H1 (cell line): Measurements from ENCODE around the gene SGCD. TPM values are rescaled to one million over a fixed set of nuclear protein-coding genes. Genes with fewer than 3 reads are reported as not detected.

Experiments used
- CTCF ChIA-PET: fragments of 300-600 bp; sonication (Branson Sonifier 250); formaldehyde crosslinking; loops from one replicate; lab custom pipeline; 2021; ENCODE audit not compliant: partially characterized antibody; lab: Charles Lee
- POLR2A ChIA-PET: fragments of 300-600 bp; sonication (Branson Sonifier 250); formaldehyde crosslinking; loops from one replicate; lab custom pipeline; 2021; ENCODE audit warnings: inconsistent platforms; ENCODE audit not compliant: partially characterized antibody; lab: Charles Lee
- DNase-seq, 2 experiments: peaks; one replicate each; pipeline versions ENCODE4 v3.0.0 to v3.0.0-alpha.2; 2010 to 2022; ENCODE audit warnings: low spot score in 2 of 2, low read depth in 1 of 2, mixed read lengths in 1 of 2
- FAIRE-seq: peaks from 2 replicates; lab custom pipeline; 2011; peaks lifted over from hg19 to GRCh38; lab: Jason Lieb, UNC
- H2AFZ ChIP-seq: 2 replicates; pipeline ENCODE4 v1.8.1; 2012; ENCODE audit warnings: low read length, inconsistent platforms
- H2AK5ac ChIP-seq: 2 replicates; pipeline ENCODE4 v1.6.1; 2013; ENCODE audit warnings: low read depth, low read length
- H2BK120ac ChIP-seq: replicated peaks from 2 replicates; pipeline ENCODE3; 2013; ENCODE audit warnings: low read depth, low read length, inconsistent platforms
- H2BK12ac ChIP-seq: 2 replicates; pipeline ENCODE4 v1.6.1; 2013; ENCODE audit warnings: low read depth, low read length
- H2BK15ac ChIP-seq: 2 replicates; pipeline ENCODE4 v1.6.1; 2013; ENCODE audit warnings: low read length
- H2BK20ac ChIP-seq: 2 replicates; pipeline ENCODE4 v1.6.1; 2013; ENCODE audit warnings: low read length
- H2BK5ac ChIP-seq: 2 replicates; pipeline ENCODE4 v1.6.1; 2013; ENCODE audit warnings: low read depth, low read length
- H3K14ac ChIP-seq: 2 replicates; pipeline ENCODE4 v1.6.1; 2013; ENCODE audit warnings: inconsistent platforms; ENCODE audit not compliant: insufficient read length
- H3K18ac ChIP-seq: 2 replicates; pipeline ENCODE4 v1.6.1; 2013; ENCODE audit warnings: low read length; ENCODE audit errors: extremely low read depth
- H3K23ac ChIP-seq: 2 replicates; pipeline ENCODE4 v1.6.1; 2013; ENCODE audit warnings: inconsistent platforms; ENCODE audit not compliant: insufficient read length
- H3K23me2 ChIP-seq: 2 replicates; pipeline ENCODE4 v1.6.1; 2013; ENCODE audit warnings: low read depth, low read length
- H3K27ac ChIP-seq: 2 replicates; pipeline ENCODE4 v1.6.1; 2011; ENCODE audit warnings: low read depth, low read length, inconsistent platforms
- H3K27me3 ChIP-seq, 4 experiments: replicated peaks in 1 of 4; 1 replicate in 1 of 4; 2 replicates in 3 of 4; pipeline versions ENCODE4 v1.6.1 to v1.8.1; 2011 to 2013; ENCODE audit warnings: low read length in 3 of 4, mild to moderate bottlenecking in 3 of 4, inconsistent platforms in 2 of 4, mixed read lengths in 2 of 4, moderate library complexity in 1 of 4; ENCODE audit not compliant: control insufficient read depth in 3 of 4, insufficient read depth in 3 of 4; ENCODE audit errors: extremely low read depth in 1 of 4
- H3K36me3 ChIP-seq, 4 experiments: 2 replicates each; pipeline versions ENCODE4 v1.6.1 to v1.8.1; 2011 to 2013; ENCODE audit warnings: mild to moderate bottlenecking in 4 of 4, low read length in 3 of 4, moderate library complexity in 2 of 4, control low read depth in 1 of 4, inconsistent platforms in 1 of 4; ENCODE audit not compliant: insufficient read depth in 4 of 4, control insufficient read depth in 2 of 4
- H3K4ac ChIP-seq: replicated peaks from 2 replicates; pipeline ENCODE3; 2013; ENCODE audit warnings: low read length, low read depth, mixed read lengths, inconsistent platforms; ENCODE audit not compliant: insufficient read length
- H3K4me1 ChIP-seq, 4 experiments: replicated peaks in 1 of 4; 1 replicate in 1 of 4; 2 replicates in 3 of 4; pipeline versions ENCODE4 v1.6.1 to v1.8.1; 2011 to 2013; ENCODE audit warnings: low read length in 3 of 4, inconsistent platforms in 2 of 4, mixed read lengths in 1 of 4; ENCODE audit not compliant: insufficient read depth in 4 of 4, control insufficient read depth in 3 of 4
- H3K4me2 ChIP-seq, 2 experiments: 2 replicates each; pipeline versions ENCODE4 v1.6.1 to v1.8.1; 2011 to 2013; ENCODE audit warnings: low read depth in 2 of 2, low read length in 2 of 2, control low read depth in 1 of 2, inconsistent platforms in 1 of 2, mild to moderate bottlenecking in 1 of 2; ENCODE audit not compliant: insufficient read depth in 1 of 2
- H3K4me3 ChIP-seq, 4 experiments: fragments of 200-600, 300-600 bp in 1 of 4; sonication (generic), shearing (Covaris generic), sonication (Bioruptor Twin) in 1 of 4; 2 replicates each; pipeline versions ENCODE4 v1.5.1 to v1.8.1; 2011 to 2016; ENCODE audit warnings: low read length in 4 of 4, low read depth in 3 of 4, control low read depth in 2 of 4, inconsistent platforms in 2 of 4, mild to moderate bottlenecking in 2 of 4, mixed read lengths in 1 of 4, moderate library complexity in 1 of 4; ENCODE audit not compliant: insufficient read depth in 2 of 4; ENCODE audit errors: extremely low read depth in 1 of 4
- H3K56ac ChIP-seq: replicated peaks from 2 replicates; pipeline ENCODE3; 2013; ENCODE audit warnings: low read depth, mild to moderate bottlenecking, mixed read lengths, low read length, inconsistent platforms; ENCODE audit not compliant: insufficient read length
- H3K79me1 ChIP-seq: 2 replicates; pipeline ENCODE4 v1.6.1; 2013; ENCODE audit warnings: low read depth, low read length, control low read depth
- H3K79me2 ChIP-seq, 2 experiments: 2 replicates each; pipeline versions ENCODE4 v1.6.1 to v1.8.1; 2012 to 2013; ENCODE audit warnings: low read length in 2 of 2, mild to moderate bottlenecking in 2 of 2, inconsistent platforms in 1 of 2; ENCODE audit not compliant: insufficient read depth in 2 of 2, control insufficient read depth in 1 of 2
- H3K9ac ChIP-seq, 4 experiments: replicated peaks in 1 of 4; 1 replicate in 1 of 4; 2 replicates in 3 of 4; pipeline versions ENCODE4 v1.6.1 to v1.8.1; 2011 to 2013; ENCODE audit warnings: low read depth in 3 of 4, low read length in 3 of 4, control low read depth in 2 of 4, mild to moderate bottlenecking in 2 of 4, moderate library complexity in 2 of 4, inconsistent platforms in 1 of 4; ENCODE audit errors: extremely low read depth in 1 of 4
- H3K9me3 ChIP-seq, 2 experiments: 2 replicates each; pipeline versions ENCODE4 v1.6.1 to v1.8.1; 2012 to 2013; ENCODE audit warnings: mild to moderate bottlenecking in 2 of 2, moderate library complexity in 2 of 2, control low read depth in 1 of 2, inconsistent platforms in 1 of 2, low read depth in 1 of 2, low read length in 1 of 2, mixed read lengths in 1 of 2; ENCODE audit not compliant: insufficient read depth in 2 of 2
- H4K20me1 ChIP-seq, 2 experiments: replicated peaks in 1 of 2; 2 replicates each; pipeline versions ENCODE3 to v1.8.1; 2011 to 2013; ENCODE audit warnings: inconsistent platforms in 2 of 2, low read length in 2 of 2, mild to moderate bottlenecking in 1 of 2; ENCODE audit not compliant: insufficient read depth in 2 of 2, control insufficient read depth in 1 of 2
- H4K5ac ChIP-seq: 2 replicates; pipeline ENCODE4 v1.6.1; 2013; ENCODE audit warnings: low read length, low read depth, mixed read lengths, inconsistent platforms; ENCODE audit not compliant: insufficient read length
- H4K8ac ChIP-seq: 2 replicates; pipeline ENCODE4 v1.8.0; 2013; ENCODE audit warnings: mild to moderate bottlenecking, moderate library complexity, low read length, inconsistent platforms; ENCODE audit not compliant: insufficient read depth; ENCODE audit errors: extremely low read depth
- H4K91ac ChIP-seq: replicated peaks from 2 replicates; pipeline ENCODE3; 2013; ENCODE audit warnings: low read length, mixed read lengths, inconsistent platforms; ENCODE audit not compliant: insufficient read length
- EGR1 ChIP-seq: IDR thresholded peaks from 2 replicates; pipeline ENCODE4 v1.6.1; 2011; ENCODE audit warnings: low read depth, low read length, borderline replicate concordance
- KDM1A ChIP-seq: fragments of 200-600, 300-600 bp; sonication (generic); IDR thresholded peaks from 2 replicates; pipeline ENCODE4 v1.7.1; 2016; ENCODE audit warnings: mild to moderate bottlenecking, low read length, borderline replicate concordance
- MAX ChIP-seq: IDR thresholded peaks from 2 replicates; pipeline ENCODE4 v1.6.1; 2012; ENCODE audit warnings: inconsistent platforms
- PHF8 ChIP-seq: fragments of 200-600 bp; sonication (generic); conservative IDR thresholded peaks from 2 replicates; pipeline ENCODE4 v1.7.1; 2012; ENCODE audit warnings: low read depth, mild to moderate bottlenecking, inconsistent platforms, low read length, moderate library complexity
- ZNF274 ChIP-seq: IDR thresholded peaks from 2 replicates; pipeline ENCODE4 v1.7.0; 2012; ENCODE audit warnings: low read length, borderline replicate concordance; ENCODE audit errors: extremely low read depth
- WGBS, 2 experiments: shearing (Covaris generic) in 1 of 2; methylation state at CpG; one replicate each; pipeline versions ENCODE4 v1.1.6 to v1.1.7; 2013 to 2015; ENCODE audit warnings: low lambda C conversion rate in 2 of 2, mixed read lengths in 2 of 2, inconsistent platforms in 1 of 2, low coverage in 1 of 2, missing lambda C conversion rate in 1 of 2; ENCODE audit not compliant: insufficient replicate concordance in 2 of 2, insufficient coverage in 1 of 2, insufficient read length in 1 of 2; ENCODE audit errors: extremely low coverage in 1 of 2, missing lambda C conversion rate in 1 of 2; 5-methylcytosine and 5-hydroxymethylcytosine counted together
- polyA plus RNA-seq, 7 experiments: library from polyadenylated mRNA; depleted of rRNA in 3 of 7; stranded (reverse) in 5 of 7; unstranded in 2 of 7; fragments of >200 nt in 5 of 7; fragments of 200-250 nt in 2 of 7; gene quantifications; 1 replicate in 5 of 7; 2 replicates in 1 of 7; 4 replicates in 1 of 7; pipeline versions ENCODE4 v1.2.1 to v1.2.3, GENCODE V29; 2011 to 2013; ENCODE audit warnings: missing spikeins in 2 of 7, mixed read lengths in 2 of 7
- total RNA-seq: library from RNA; stranded (reverse); fragmentation: NEBNext Ultra II Directional; extraction: Animal tissue kit (Norgen Biotek cat#: 25700); gene quantifications from 2 replicates; pipeline ENCODE4 v1.2.1, GENCODE V29; 2021

Gene SGCD
- total and polyA plus RNA-seq, 2 of the 8 experiments (the other 6 are each of a cell fraction or from before 2014, with no cell fraction given), result 0.04 to 0.08 TPM

GRCh38 chr5:156515121-156515520 is 188.2 kb downstream of the SGCD start:
- H3K56ac ChIP-seq, result no peak overlapping the region
- H3K18ac ChIP-seq, result no peak overlapping the region
- no peaks in the 10 kb centered on the region for H3K79me2 ChIP-seq
- no peaks in the 10 kb centered on the region for H3K4me1 ChIP-seq
- DNase-seq (no peak), FAIRE-seq (no peak)
- no peak overlapping the region for H4K8ac ChIP-seq
- H2BK15ac ChIP-seq, result no peak overlapping the region
- peaks cover 0 to 5% of the 10 kb centered on the region in 2 experiments; a peak in 1 of 4 replicates for H3K9me3 ChIP-seq
- ChIA-PET POLR2A (no interaction called here), CTCF (interaction anchor here (0.6 kb wide), 1 partner anchor 560 kb away, joined by 3 read pairs; no protein-coding TSS in a partner anchor)
- no peak overlapping the region for H3K14ac ChIP-seq
- H4K20me1 ChIP-seq, result no peaks in the 10 kb centered on the region
- H2BK5ac ChIP-seq, result no peak overlapping the region
- H3K36me3 ChIP-seq, result no peaks in the 10 kb centered on the region
- no peak overlapping the region for H3K27ac ChIP-seq
- TF ChIP-seq KDM1A (no peak), ZNF274 (no peak), MAX (no peak), EGR1 (no peak), PHF8 (no peak)
- H3K9ac ChIP-seq, result no peak overlapping the region
- H2AFZ ChIP-seq, result no peak overlapping the region
- no peak overlapping the region for H3K23ac ChIP-seq
- H3K4me2 ChIP-seq, result no peak overlapping the region
- 93% methylated on average over 2 of the region's 2 CpGs; no CpG with 5 or more reads in 1 of the 2 experiments for WGBS, 2 experiments
- no peak overlapping the region for H2BK120ac ChIP-seq
- H4K5ac ChIP-seq, result no peak overlapping the region
- H2BK20ac ChIP-seq, result no peak overlapping the region
- H3K4me3 ChIP-seq, result no peak overlapping the region
- no peaks in the 10 kb centered on the region for H3K23me2 ChIP-seq
- no peaks in the 10 kb centered on the region for H3K27me3 ChIP-seq
- H4K91ac ChIP-seq, result no peak overlapping the region
- no peaks in the 10 kb centered on the region for H3K79me1 ChIP-seq
- H2BK12ac ChIP-seq, result no peak overlapping the region
- no peak overlapping the region for H3K4ac ChIP-seq
- H2AK5ac ChIP-seq, result no peak overlapping the region
